Thyroid gland (tissue), 4 donors: ENCODE results near the gene FAM227A. TPM values are rescaled to one million over a fixed set of nuclear protein-coding genes. Genes with fewer than 3 reads are reported as not detected.

Experiments used
- DNase-seq, 2 donors: peaks; one replicate each; pipeline ENCODE4 v3.0.0-alpha.2; 2019
- H3K27ac ChIP-seq, 3 donors: fragments of 200-600 bp; sonication (generic); 1 replicate in 2 of 3; 2 replicates in 1 of 3; pipeline ENCODE4 v1.5.1; 2016 to 2019; ENCODE audit warnings: mild to moderate bottlenecking in 1 of 3, moderate library complexity in 1 of 3
- H3K27me3 ChIP-seq: fragments of 200-600 bp; sonication (generic); one replicate; pipeline ENCODE4 v1.5.1; 2019
- H3K36me3 ChIP-seq, 2 donors: fragments of 200-600 bp; sonication (generic); one replicate each; pipeline ENCODE4 v1.5.1; 2016 to 2019
- H3K4me1 ChIP-seq, 2 donors: fragments of 200-600 bp; sonication (generic); one replicate each; pipeline ENCODE4 v1.5.1; 2017 to 2019
- H3K4me3 ChIP-seq, 3 donors: fragments of 200-600 bp; sonication (generic); replicated peaks in 1 of 3; 1 replicate in 2 of 3; 2 replicates in 1 of 3; pipeline ENCODE4 v1.5.1; 2016; ENCODE audit warnings: mild to moderate bottlenecking in 1 of 3
- H3K9me3 ChIP-seq: fragments of 200-600 bp; sonication (generic); one replicate; pipeline ENCODE4 v1.5.1; 2017
- CTCF ChIP-seq, 6 experiments: fragments of 200-600 bp in 3 of 6; fragments of 450-650 bp in 3 of 6; sonication (generic) in 3 of 6; IDR thresholded peaks; one replicate each; pipeline ENCODE4 v1.5.1; 2016 to 2019; ENCODE audit warnings: antibody characterized with exemption in 6 of 6, mild to moderate bottlenecking in 2 of 6, inconsistent platforms in 1 of 6, moderate library complexity in 1 of 6
- POLR2A ChIP-seq, 2 donors: fragments of 450-650 bp; IDR thresholded peaks; one replicate each; pipeline ENCODE4 v1.6.1; 2017; ENCODE audit warnings: antibody characterized with exemption in 2 of 2, mild to moderate bottlenecking in 2 of 2, moderate library complexity in 1 of 2
- WGBS, 2 donors: methylation state at CpG; one replicate each; pipeline ENCODE4 v1.1.5; 2017; 5-methylcytosine and 5-hydroxymethylcytosine counted together
- intact Hi-C: fragments of 100-400 bp; cut with DNase I; formaldehyde crosslinking; loops from one replicate; pipeline ENCODE4 v1.15.1; 2023
- total RNA-seq, 4 donors: library from RNA; depleted of rRNA; stranded (reverse); fragments of >200 nt; gene quantifications; one replicate each; pipeline ENCODE4 v1.2.3, GENCODE V29; 2016

FAM227A gene
- total RNA-seq, 4 donors from 2014 or later: 8.4 to 12.6 (median 10.4) TPM

GRCh38 chr22:38700270-38700788 lies 44.1 kb upstream of the FAM227A start:
- WGBS, 2 donors: 0 to 1% methylated on average over 11 to 33 of the region's 57 CpGs
- no peak for TF ChIP-seq CTCF (IDR thresholded peaks at IDR 0.05)
- no peak for TF ChIP-seq POLR2A (IDR thresholded peaks at IDR 0.05)
- Histone ChIP-seq H3K36me3 (no peaks in the 10 kb centered on the region), H3K27me3 (no peaks in the 10 kb centered on the region), H3K4me1 (peaks cover 49 to 57% of the 10 kb centered on the region in 2 donors), H3K27ac (peak overlapping the region; percentile 91 to 99 (median 98)), H3K4me3 (peak overlapping the region; percentile 66 to 98 (median 91)), H3K9me3 (no peaks in the 10 kb centered on the region)
- intact Hi-C loops: no loop called here
- DNase-seq: peak in 1 of 2 donors; percentile 68

DNA sequence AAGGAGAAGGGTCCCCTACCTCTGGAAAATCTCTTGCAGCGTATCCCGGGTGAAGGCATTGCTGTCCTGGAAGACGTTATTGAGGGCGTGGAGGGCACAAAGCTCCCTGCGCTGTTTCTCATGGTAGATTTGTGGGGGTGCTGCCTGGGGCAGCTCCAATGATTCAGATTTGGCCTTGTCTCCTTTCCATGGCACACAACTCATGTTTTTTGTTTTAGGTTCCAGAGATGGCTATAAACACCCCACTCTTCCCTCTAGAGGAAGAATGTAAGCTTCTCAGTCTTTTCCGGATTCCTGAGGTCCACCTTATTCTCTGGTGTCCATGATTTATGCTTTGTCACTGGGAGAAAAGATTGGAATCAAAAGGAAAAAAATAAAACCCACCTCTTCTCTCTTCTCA lies 43.6 kb upstream of the FAM227A start:
- intact Hi-C loops: no loop called here
- H3K36me3 ChIP-seq: no peaks in the 10 kb centered on the region
- no peaks in the 10 kb centered on the region for H3K27me3 ChIP-seq
- TF ChIP-seq CTCF (IDR thresholded peaks at IDR 0.05) (no peak), POLR2A (IDR thresholded peaks at IDR 0.05) (no peak)
- H3K4me1 ChIP-seq: peaks cover 49 to 55% of the 10 kb centered on the region in 2 donors
- no peaks in the 10 kb centered on the region for H3K9me3 ChIP-seq
- peak overlapping the region in 2 of 3 donors; percentile 91 to 98 for H3K4me3 ChIP-seq
- DNase-seq: no peak
- H3K27ac ChIP-seq: peak overlapping the region; percentile 91 to 99 (median 98)
- 14 to 26% methylated on average over 6 of the region's 6 CpGs for WGBS, 2 donors

DNA sequence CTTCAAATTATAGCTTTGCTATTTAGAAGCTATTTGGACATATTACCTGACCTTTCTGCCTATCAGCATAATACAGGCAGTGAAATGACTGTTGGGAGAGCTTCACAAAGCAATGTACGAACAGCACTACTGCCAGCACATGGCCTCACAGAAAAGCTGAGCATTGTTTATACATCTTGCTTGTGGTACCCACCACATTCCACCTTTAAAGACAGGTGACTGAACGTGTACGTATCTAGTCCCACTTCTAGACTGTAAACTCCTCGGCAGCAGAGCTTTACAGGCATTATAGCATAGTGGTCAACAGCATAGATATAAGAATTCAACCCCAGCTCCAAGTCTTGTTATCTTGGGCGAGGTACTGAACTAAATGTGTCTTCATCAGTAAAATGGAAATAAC lies 43.0 kb upstream of the FAM227A start:
- Histone ChIP-seq H3K27me3 (no peaks in the 10 kb centered on the region), H3K9me3 (no peaks in the 10 kb centered on the region), H3K4me1 (peaks cover 49 to 51% of the 10 kb centered on the region in 2 donors), H3K27ac (peak overlapping the region; percentile 91 to 99 (median 98)), H3K4me3 (peak overlapping the region in 2 of 3 donors; percentile 91 to 98), H3K36me3 (no peaks in the 10 kb centered on the region)
- WGBS, 2 donors: 42 to 46% methylated on average over 5 of the region's 5 CpGs
- intact Hi-C loops: no loop called here
- TF ChIP-seq CTCF (IDR thresholded peaks at IDR 0.05) (no peak), POLR2A (IDR thresholded peaks at IDR 0.05) (no peak)
- no peak for DNase-seq

- WGBS, 2 donors: 81 to 89% methylated on average over 13 of the region's 13 CpGs
- TF ChIP-seq POLR2A (IDR thresholded peaks at IDR 0.05) (no peak), CTCF (IDR thresholded peaks at IDR 0.05) (no peak)
Observed at GRCh38 chr22:38698407-38699094, 42.4 kb upstream of the FAM227A start.

GRCh38 chr22:38697425-38698089 lies 41.4 kb upstream of the FAM227A start:
- H3K27me3 ChIP-seq: no peaks in the 10 kb centered on the region
- no peak overlapping the region for H3K4me3 ChIP-seq
- peak; percentile 66 to 73 for DNase-seq
- WGBS, 2 donors: 51% methylated on average over 8 of the region's 8 CpGs
- TF ChIP-seq CTCF (IDR thresholded peaks at IDR 0.05): no peak
- TF ChIP-seq POLR2A (IDR thresholded peaks at IDR 0.05): peak in 1 of 2 donors; percentile 11
- peak overlapping the region; percentile 56 to 99 (median 98) for H3K27ac ChIP-seq
- intact Hi-C loops: no loop called here
- peaks cover 49 to 51% of the 10 kb centered on the region in 2 donors for H3K4me1 ChIP-seq
- no peaks in the 10 kb centered on the region for H3K9me3 ChIP-seq
- H3K36me3 ChIP-seq: no peaks in the 10 kb centered on the region

More at GRCh38 chr22:38698407-38699094, 42.4 kb upstream of the FAM227A start:
- Histone ChIP-seq H3K4me1 (peaks cover 49 to 51% of the 10 kb centered on the region in 2 donors), H3K36me3 (no peaks in the 10 kb centered on the region), H3K27ac (peak overlapping the region; percentile 56 to 99 (median 98)), H3K4me3 (peak overlapping the region in 1 of 3 donors; percentile 91), H3K27me3 (no peaks in the 10 kb centered on the region), H3K9me3 (no peaks in the 10 kb centered on the region)
- DNase-seq: no peak
- intact Hi-C loops: no loop called here
